G401 (cell line): Measurements from ENCODE around the gene SACS. TPM values are rescaled to one million over a fixed set of nuclear protein-coding genes. Genes with fewer than 3 reads are reported as not detected.
"Not testable (repeated sequence)": the region's sequence is repeated elsewhere in the genome, so short reads cannot be mapped to it uniquely, and the experiment has no call there.

ENCODE experiments used
- DNase-seq: peaks from one replicate; pipeline ENCODE4 v3.0.0-alpha.2; 2015; ENCODE audit warnings: low spot score
- in situ Hi-C: cut with HindIII; loops from 2 replicates; pipeline ENCODE4 v1.10.0; 2016; ENCODE audit warnings: low sequenced_read_pairs, mixed read lengths
- total RNA-seq: library from RNA; depleted of rRNA; stranded (reverse); fragments of >200 nt; shearing (Covaris generic); gene quantifications from 2 replicates; pipeline ENCODE4 v1.2.3, GENCODE V29; 2014

Gene SACS
- total RNA-seq, 1 experiment from 2014 or later: 12.7 TPM

GRCh38 chr13:23456437-23457210, 23.1 kb upstream of the SACS start:
- DNase-seq: no peak
- in situ Hi-C loops: no loop called here

- in situ Hi-C loops: no loop called here
- no peak for DNase-seq
These were observed 22.1 kb upstream of the SACS start for GRCh38 chr13:23455401-23456185.

GRCh38 chr13:23453132-23453531, 19.6 kb upstream of the SACS start:
- no peak for DNase-seq
- in situ Hi-C loops: no loop called here

- no peak for DNase-seq
- in situ Hi-C loops: no loop called here
These were observed 17.0 kb upstream of the SACS start for GRCh38 chr13:23450340-23451046.

GRCh38 chr13:23449398-23450162, 16.1 kb upstream of the SACS start:
- DNase-seq: no peak
- in situ Hi-C loops: no loop called here

GRCh38 chr13:23447927-23448326, 14.4 kb upstream of the SACS start:
- in situ Hi-C loops: no loop called here
- no peak for DNase-seq

GRCh38 chr13:23445794-23446193, 12.3 kb upstream of the SACS start:
- no peak for DNase-seq
- in situ Hi-C loops: no loop called here

- in situ Hi-C loops: no loop called here
- no peak for DNase-seq
These were observed 10.4 kb upstream of the SACS start for GRCh38 chr13:23443878-23444277.

GRCh38 chr13:23443110-23443509, 9.6 kb upstream of the SACS start:
- DNase-seq: no peak
- in situ Hi-C loops: no loop called here

GRCh38 chr13:23440821-23441618, 7.5 kb upstream of the SACS start:
- in situ Hi-C loops: no loop called here
- no peak for DNase-seq

- in situ Hi-C loops, DNase-seq: not testable (repeated sequence)
These were observed 6.8 kb upstream of the SACS start for GRCh38 chr13:23440324-23440723.

GRCh38 chr13:23437916-23438315, 4.4 kb upstream of the SACS start:
- in situ Hi-C loops: no loop called here
- DNase-seq: no peak

- in situ Hi-C loops: no loop called here
- DNase-seq: no peak
These were observed 3.2 kb upstream of the SACS start for GRCh38 chr13:23436680-23437079.

GRCh38 chr13:23434491-23434890, 989 bp upstream of the SACS start:
- no peak for DNase-seq
- in situ Hi-C loops: no loop called here

- no peak for DNase-seq
- in situ Hi-C loops: no loop called here
These were observed 876 bp downstream of the SACS start for GRCh38 chr13:23432626-23433025.

- DNase-seq: no peak
- in situ Hi-C loops: no loop called here
These were observed 2.8 kb downstream of the SACS start for GRCh38 chr13:23430664-23431063.

- DNase-seq: no peak
- in situ Hi-C loops: no loop called here
These were observed 5.5 kb downstream of the SACS start for GRCh38 chr13:23427881-23428528.

- in situ Hi-C loops: no loop called here
- no peak for DNase-seq
These were observed 6.1 kb downstream of the SACS start for GRCh38 chr13:23427342-23427843.
